Mesenchymal stem cell (in vitro differentiated cells and primary cell): ENCODE measurements around the gene PLAC9.
A peak's percentile ranks its signal among the peaks of the same experiment; 100 is the strongest.

Experiments
- DNase-seq: peaks from one replicate; pipeline ENCODE4 v3.0.0-alpha.2; 2013
- H2AFZ ChIP-seq: one replicate; pipeline ENCODE4 v1.6.1; 2013; ENCODE audit warnings: low read depth, mild to moderate bottlenecking, control low read depth, inconsistent platforms, low read length, moderate library complexity
- H2AK5ac ChIP-seq: 2 replicates; pipeline ENCODE4 v1.6.1; 2013; ENCODE audit warnings: low read length, moderate library complexity, mild to moderate bottlenecking, inconsistent platforms; ENCODE audit not compliant: severe bottlenecking
- H2BK120ac ChIP-seq: one replicate; pipeline ENCODE4 v1.6.1; 2013; ENCODE audit warnings: low read depth, mild to moderate bottlenecking, inconsistent platforms, low read length, moderate library complexity
- H2BK12ac ChIP-seq, 2 experiments: one replicate each; pipeline ENCODE4 v1.6.1; 2013; ENCODE audit warnings: inconsistent platforms in 2 of 2, low read length in 2 of 2, mild to moderate bottlenecking in 2 of 2, moderate library complexity in 2 of 2, control low read depth in 1 of 2
- H2BK15ac ChIP-seq: one replicate; pipeline ENCODE4 v1.6.1; 2013; ENCODE audit warnings: mild to moderate bottlenecking, low read depth, inconsistent platforms; ENCODE audit not compliant: poor library complexity, severe bottlenecking
- H2BK5ac ChIP-seq: 2 replicates; pipeline ENCODE4 v1.6.1; 2013; ENCODE audit warnings: low read depth, mild to moderate bottlenecking, low read length, control low read depth, inconsistent platforms; ENCODE audit not compliant: poor library complexity, severe bottlenecking
- H3K14ac ChIP-seq, 2 experiments: one replicate each; pipeline ENCODE4 v1.6.1; 2013; ENCODE audit warnings: inconsistent platforms in 2 of 2, low read length in 2 of 2, control low read depth in 1 of 2, mild to moderate bottlenecking in 1 of 2, moderate library complexity in 1 of 2
- H3K18ac ChIP-seq, 2 experiments: one replicate each; pipeline ENCODE4 v1.6.1; 2013; ENCODE audit warnings: inconsistent platforms in 2 of 2, low read length in 2 of 2, control low read depth in 1 of 2, low read depth in 1 of 2, mild to moderate bottlenecking in 1 of 2
- H3K23ac ChIP-seq, 2 experiments: one replicate each; pipeline ENCODE4 v1.6.1; 2013; ENCODE audit warnings: inconsistent platforms in 2 of 2, low read length in 2 of 2, mild to moderate bottlenecking in 2 of 2, moderate library complexity in 2 of 2, control low read depth in 1 of 2
- H3K27ac ChIP-seq: 2 replicates; pipeline ENCODE4 v1.5.1; 2013; ENCODE audit warnings: mild to moderate bottlenecking, moderate library complexity, low read length, control low read depth, inconsistent platforms; ENCODE audit not compliant: poor library complexity, severe bottlenecking
- H3K27me3 ChIP-seq, 2 experiments: 2 replicates each; pipeline versions ENCODE4 v1.6.1 to v1.7.0; 2013; ENCODE audit warnings: low read length in 2 of 2, mild to moderate bottlenecking in 2 of 2, moderate library complexity in 2 of 2, control low read depth in 1 of 2, inconsistent platforms in 1 of 2; ENCODE audit not compliant: control insufficient read depth in 1 of 2, insufficient read depth in 1 of 2
- H3K36me3 ChIP-seq, 2 experiments: 2 replicates each; pipeline versions ENCODE4 v1.6.1 to v1.7.0; 2013; ENCODE audit warnings: low read length in 2 of 2, control low read depth in 1 of 2, inconsistent platforms in 1 of 2, low read depth in 1 of 2, mild to moderate bottlenecking in 1 of 2; ENCODE audit not compliant: insufficient read depth in 2 of 2, control insufficient read depth in 1 of 2
- H3K4ac ChIP-seq, 2 experiments: one replicate each; pipeline ENCODE4 v1.6.1; 2013; ENCODE audit warnings: inconsistent platforms in 2 of 2, low read length in 2 of 2, mild to moderate bottlenecking in 2 of 2, moderate library complexity in 2 of 2, control low read depth in 1 of 2, low read depth in 1 of 2
- H3K4me1 ChIP-seq: 2 replicates; pipeline ENCODE4 v1.6.1; 2013; ENCODE audit warnings: low read depth, low read length, control low read depth; ENCODE audit not compliant: control insufficient read depth, insufficient read depth
- H3K4me2 ChIP-seq: 2 replicates; pipeline ENCODE4 v1.6.1; 2013; ENCODE audit warnings: low read length, mild to moderate bottlenecking, inconsistent platforms; ENCODE audit not compliant: poor library complexity, severe bottlenecking
- H3K4me3 ChIP-seq, 2 experiments: 2 replicates each; pipeline versions ENCODE4 v1.5.1 to v1.7.0; 2013; ENCODE audit warnings: low read length in 2 of 2, mild to moderate bottlenecking in 2 of 2, control low read depth in 1 of 2, low read depth in 1 of 2; ENCODE audit not compliant: insufficient read depth in 1 of 2
- H3K79me1 ChIP-seq: replicated peaks from 2 replicates; pipeline ENCODE4 v1.6.1; 2013; ENCODE audit warnings: mild to moderate bottlenecking, control low read depth, low read length, inconsistent platforms; ENCODE audit not compliant: poor library complexity, severe bottlenecking
- H3K9ac ChIP-seq: 2 replicates; pipeline ENCODE4 v1.7.0; 2013; ENCODE audit warnings: mild to moderate bottlenecking, low read length, moderate library complexity
- H3K9me3 ChIP-seq: 2 replicates; pipeline ENCODE4 v1.7.0; 2013; ENCODE audit warnings: mild to moderate bottlenecking, low read length; ENCODE audit not compliant: control insufficient read depth
- H4K8ac ChIP-seq: one replicate; pipeline ENCODE4 v1.6.1; 2013; ENCODE audit warnings: inconsistent platforms, mild to moderate bottlenecking, low read length, moderate library complexity
- H4K91ac ChIP-seq: one replicate; pipeline ENCODE4 v1.6.1; 2013; ENCODE audit warnings: mild to moderate bottlenecking, low read length, inconsistent platforms
- WGBS: methylation state at CpG from one replicate; pipeline ENCODE4 v1.1.7; 2013; ENCODE audit warnings: mixed read lengths; 5-methylcytosine and 5-hydroxymethylcytosine counted together

PLAC9 gene

GRCh38 chr10:80168162-80168511 lies 35.6 kb downstream of the PLAC9 start:
- Histone ChIP-seq H3K9me3 (no peaks in the 10 kb centered on the region), H3K27me3 (no peaks in the 10 kb centered on the region), H2BK5ac (no peak overlapping the region), H3K4me2 (no peak overlapping the region), H3K14ac (no peak overlapping the region), H2AFZ (no peak overlapping the region), H3K4me3 (no peak overlapping the region), H4K8ac (no peak overlapping the region), H2BK15ac (peak overlapping the region; percentile 12), H3K9ac (no peak overlapping the region), H3K18ac (no peak overlapping the region), H2BK120ac (no peak overlapping the region), H3K23ac (no peak overlapping the region), H3K79me1 (peaks cover 69% of the 10 kb centered on the region), H3K4me1 (peaks cover 43% of the 10 kb centered on the region), H3K27ac (no peak overlapping the region), H3K36me3 (peaks cover 87 to 88% of the 10 kb centered on the region in 2 experiments), H4K91ac (no peak overlapping the region), H2AK5ac (no peak overlapping the region), H3K4ac (no peak overlapping the region), H2BK12ac (no peak overlapping the region)
- 90% methylated on average over 7 of the region's 7 CpGs for WGBS
- DNase-seq = no peak

- Histone ChIP-seq H2BK12ac (no peak overlapping the region), H2BK120ac (no peak overlapping the region), H3K4me3 (no peak overlapping the region), H2AFZ (no peak overlapping the region), H3K36me3 (peaks cover 86 to 88% of the 10 kb centered on the region in 2 experiments), H3K9me3 (no peaks in the 10 kb centered on the region), H3K18ac (peak overlapping the region; percentile 4 to 15), H2BK5ac (no peak overlapping the region), H2AK5ac (no peak overlapping the region), H3K23ac (no peak overlapping the region), H3K27me3 (no peaks in the 10 kb centered on the region), H3K79me1 (peaks cover 68% of the 10 kb centered on the region), H3K27ac (no peak overlapping the region), H3K4me2 (no peak overlapping the region), H3K4me1 (peaks cover 36% of the 10 kb centered on the region), H3K14ac (no peak overlapping the region), H4K8ac (no peak overlapping the region), H4K91ac (no peak overlapping the region), H3K4ac (no peak overlapping the region), H2BK15ac (no peak overlapping the region), H3K9ac (no peak overlapping the region)
- peak; percentile 34 for DNase-seq
- 73% methylated on average over 13 of the region's 13 CpGs for WGBS
Measured at GRCh38 chr10:80168679-80169380, 36.3 kb downstream of the PLAC9 start.

GRCh38 chr10:80170026-80170425 lies 37.5 kb downstream of the PLAC9 start:
- Histone ChIP-seq H3K9me3 (no peaks in the 10 kb centered on the region), H3K27ac (no peak overlapping the region), H3K23ac (no peak overlapping the region), H4K8ac (no peak overlapping the region), H3K9ac (no peak overlapping the region), H3K4me1 (peaks cover 35% of the 10 kb centered on the region), H2BK5ac (no peak overlapping the region), H3K36me3 (peaks cover 79 to 83% of the 10 kb centered on the region in 2 experiments), H3K79me1 (peaks cover 62% of the 10 kb centered on the region), H3K4ac (no peak overlapping the region), H3K27me3 (no peaks in the 10 kb centered on the region), H2AK5ac (no peak overlapping the region), H2BK15ac (no peak overlapping the region), H4K91ac (no peak overlapping the region), H2BK12ac (no peak overlapping the region), H3K18ac (no peak overlapping the region), H3K4me3 (no peak overlapping the region), H3K14ac (no peak overlapping the region), H2AFZ (no peak overlapping the region), H3K4me2 (no peak overlapping the region), H2BK120ac (no peak overlapping the region)
- no peak for DNase-seq
- 82% methylated on average over 1 of the region's 4 CpGs for WGBS

- 98% methylated on average over 7 of the region's 10 CpGs for WGBS
- H3K9me3 ChIP-seq = no peaks in the 10 kb centered on the region
- no peak overlapping the region for H2AK5ac ChIP-seq
- H3K4me2 ChIP-seq = no peak overlapping the region
- H3K4me1 ChIP-seq = peaks cover 31% of the 10 kb centered on the region
- no peak overlapping the region for H2AFZ ChIP-seq
- DNase-seq = no peak
- no peak overlapping the region for H2BK5ac ChIP-seq
- no peak overlapping the region for H3K27ac ChIP-seq
- H3K23ac ChIP-seq = no peak overlapping the region
- no peak overlapping the region for H2BK12ac ChIP-seq
- no peaks in the 10 kb centered on the region for H3K27me3 ChIP-seq
- H3K14ac ChIP-seq = no peak overlapping the region
- H3K79me1 ChIP-seq = peaks cover 61% of the 10 kb centered on the region
- H2BK120ac ChIP-seq = no peak overlapping the region
- H3K36me3 ChIP-seq = peaks cover 75 to 79% of the 10 kb centered on the region in 2 experiments
- no peak overlapping the region for H3K4ac ChIP-seq
- H3K18ac ChIP-seq = no peak overlapping the region
- no peak overlapping the region for H3K9ac ChIP-seq
- H2BK15ac ChIP-seq = no peak overlapping the region
- H3K4me3 ChIP-seq = no peak overlapping the region
- no peak overlapping the region for H4K91ac ChIP-seq
- no peak overlapping the region for H4K8ac ChIP-seq
Measured at GRCh38 chr10:80170641-80171040, 38.1 kb downstream of the PLAC9 start.
